Measurements from ENCODE around the gene SREBF2.

Gene SREBF2

DNA sequence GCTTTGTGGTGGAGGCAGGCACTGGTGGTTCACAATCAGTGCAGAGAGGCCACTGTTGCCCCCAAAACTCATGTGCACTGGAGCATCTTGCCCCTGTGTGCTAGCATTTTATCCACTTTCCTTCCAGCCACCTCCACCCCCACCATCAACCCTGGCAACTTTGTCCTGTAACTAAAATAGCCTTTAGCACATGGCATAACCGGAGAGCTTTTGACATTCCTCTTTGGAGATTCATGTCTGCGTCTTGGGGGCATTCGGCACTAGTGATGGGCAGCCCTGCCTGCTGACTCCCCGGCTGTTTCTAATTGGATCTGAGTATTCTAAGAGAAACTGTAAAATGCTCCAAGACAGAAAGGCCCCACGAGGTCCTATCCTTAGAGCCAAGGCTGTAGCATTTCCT, 66.2 kb downstream of the SREBF2 start:
- TF ChIP-seq, protein P1, sequence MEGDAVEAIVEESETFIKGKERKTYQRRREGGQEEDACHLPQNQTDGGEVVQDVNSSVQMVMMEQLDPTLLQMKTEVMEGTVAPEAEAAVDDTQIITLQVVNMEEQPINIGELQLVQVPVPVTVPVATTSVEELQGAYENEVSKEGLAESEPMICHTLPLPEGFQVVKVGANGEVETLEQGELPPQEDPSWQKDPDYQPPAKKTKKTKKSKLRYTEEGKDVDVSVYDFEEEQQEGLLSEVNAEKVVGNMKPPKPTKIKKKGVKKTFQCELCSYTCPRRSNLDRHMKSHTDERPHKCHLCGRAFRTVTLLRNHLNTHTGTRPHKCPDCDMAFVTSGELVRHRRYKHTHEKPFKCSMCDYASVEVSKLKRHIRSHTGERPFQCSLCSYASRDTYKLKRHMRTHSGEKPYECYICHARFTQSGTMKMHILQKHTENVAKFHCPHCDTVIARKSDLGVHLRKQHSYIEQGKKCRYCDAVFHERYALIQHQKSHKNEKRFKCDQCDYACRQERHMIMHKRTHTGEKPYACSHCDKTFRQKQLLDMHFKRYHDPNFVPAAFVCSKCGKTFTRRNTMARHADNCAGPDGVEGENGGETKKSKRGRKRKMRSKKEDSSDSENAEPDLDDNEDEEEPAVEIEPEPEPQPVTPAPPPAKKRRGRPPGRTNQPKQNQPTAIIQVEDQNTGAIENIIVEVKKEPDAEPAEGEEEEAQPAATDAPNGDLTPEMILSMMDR (conservative IDR thresholded peaks at IDR 0.05; ENCODE audit: control insufficient read depth, insufficient read depth, low read depth, low read length), result no peak
- H3K4me3 ChIP-seq (ENCODE audit: control insufficient read depth, low read depth, low read length), result no peak overlapping the region
- no peak for DNase-seq (ENCODE audit: low read depth)

DNA sequence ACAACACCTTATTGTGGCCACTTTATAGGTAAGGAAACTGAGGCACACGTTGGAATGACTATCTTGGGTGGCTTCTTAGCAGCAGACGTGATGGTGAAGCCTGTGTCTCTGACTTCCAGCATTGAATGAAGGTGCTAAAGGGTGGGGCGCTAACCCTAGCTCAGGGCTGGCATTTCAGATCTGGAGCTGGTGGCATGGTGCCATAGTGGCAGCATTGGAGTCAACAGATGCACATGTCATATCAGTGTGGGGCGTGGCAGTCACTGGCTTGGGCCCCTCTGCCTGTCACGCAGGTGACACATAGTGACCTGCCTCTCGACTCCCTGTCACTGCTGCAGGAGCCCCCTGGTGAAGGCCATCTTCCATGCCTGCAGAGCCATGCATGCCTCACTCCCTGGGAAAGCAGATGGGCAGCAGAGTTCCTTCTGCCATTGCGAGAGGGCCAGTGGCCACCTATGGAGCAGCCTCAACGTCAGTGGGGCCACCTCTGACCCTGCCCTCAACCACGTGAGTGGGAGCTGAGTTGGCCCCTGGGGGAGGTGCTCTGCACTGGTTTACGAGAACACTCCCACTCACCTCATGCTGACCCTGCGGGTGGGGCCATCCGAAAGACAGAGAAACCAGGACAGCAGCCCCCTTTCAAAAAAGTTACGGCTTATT, 67.2 kb downstream of the SREBF2 start:
- TF ChIP-seq, protein P1 (conservative IDR thresholded peaks at IDR 0.05; ENCODE audit: control insufficient read depth, insufficient read depth, low read depth, low read length), result no peak
- no peak overlapping the region for H3K4me3 ChIP-seq (ENCODE audit: control insufficient read depth, low read depth, low read length)
- peak; percentile 11 for DNase-seq (ENCODE audit: low read depth)

DNA sequence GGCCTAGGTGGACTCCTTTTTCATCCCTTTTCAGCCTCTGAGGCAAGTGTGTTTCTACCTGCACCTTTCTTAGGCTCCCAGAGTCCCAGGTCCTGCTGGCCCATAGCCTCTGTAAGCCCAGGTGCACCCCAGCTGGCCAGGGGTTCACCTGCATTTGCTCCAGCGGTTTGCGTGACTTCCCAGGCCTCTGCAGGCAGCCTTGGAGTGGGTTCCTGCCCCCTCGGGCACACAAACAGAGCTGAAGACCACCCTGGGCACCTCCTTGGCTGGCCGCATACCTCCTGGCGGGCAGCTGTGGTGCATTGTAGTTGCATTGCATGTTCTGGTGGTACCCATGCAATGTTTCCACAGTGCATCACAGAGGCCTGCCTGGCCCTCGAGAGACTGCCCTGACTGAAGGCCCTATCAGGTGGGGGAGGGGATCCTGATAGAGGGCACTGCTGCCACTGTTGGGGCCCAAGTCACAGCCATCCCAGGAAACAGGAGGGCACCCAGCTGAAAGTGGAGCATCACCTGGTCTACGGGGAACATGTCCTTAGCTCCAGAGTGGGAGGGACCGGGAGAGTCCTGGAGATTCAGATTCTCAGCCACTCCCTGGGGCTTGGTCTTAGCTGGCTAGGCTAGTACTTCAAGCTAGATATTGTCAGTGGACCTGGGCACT, 67.9 kb downstream of the SREBF2 start:
- DNase-seq (ENCODE audit: low read depth), result no peak
- TF ChIP-seq, protein P1 (conservative IDR thresholded peaks at IDR 0.05; ENCODE audit: control insufficient read depth, insufficient read depth, low read depth, low read length), result no peak
- no peak overlapping the region for H3K4me3 ChIP-seq (ENCODE audit: control insufficient read depth, low read depth, low read length)

DNA sequence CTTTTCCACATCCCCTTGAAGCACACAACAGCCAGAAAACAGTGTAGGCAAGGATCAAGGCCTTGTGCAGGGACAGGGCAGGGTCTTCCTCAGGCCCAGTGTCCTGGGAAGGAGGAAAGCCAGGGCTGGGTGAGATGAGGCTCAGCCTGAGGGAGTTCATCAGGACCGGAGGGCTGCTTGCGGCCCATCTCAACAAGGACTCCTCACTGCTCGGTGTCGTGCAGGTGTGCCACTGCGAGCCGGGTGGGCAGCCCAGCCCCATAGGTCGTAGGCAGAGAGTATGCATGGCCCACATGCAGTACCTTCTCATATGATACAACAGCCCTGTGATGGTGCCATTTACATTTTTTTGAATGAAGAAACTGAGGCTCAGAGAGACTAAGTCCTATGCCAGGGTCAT, 69.1 kb downstream of the SREBF2 start:
- TF ChIP-seq, protein P1 (conservative IDR thresholded peaks at IDR 0.05; ENCODE audit: control insufficient read depth, insufficient read depth, low read depth, low read length), result no peak
- no peak for DNase-seq (ENCODE audit: low read depth)
- no peak overlapping the region for H3K4me3 ChIP-seq (ENCODE audit: control insufficient read depth, low read depth, low read length)

DNA sequence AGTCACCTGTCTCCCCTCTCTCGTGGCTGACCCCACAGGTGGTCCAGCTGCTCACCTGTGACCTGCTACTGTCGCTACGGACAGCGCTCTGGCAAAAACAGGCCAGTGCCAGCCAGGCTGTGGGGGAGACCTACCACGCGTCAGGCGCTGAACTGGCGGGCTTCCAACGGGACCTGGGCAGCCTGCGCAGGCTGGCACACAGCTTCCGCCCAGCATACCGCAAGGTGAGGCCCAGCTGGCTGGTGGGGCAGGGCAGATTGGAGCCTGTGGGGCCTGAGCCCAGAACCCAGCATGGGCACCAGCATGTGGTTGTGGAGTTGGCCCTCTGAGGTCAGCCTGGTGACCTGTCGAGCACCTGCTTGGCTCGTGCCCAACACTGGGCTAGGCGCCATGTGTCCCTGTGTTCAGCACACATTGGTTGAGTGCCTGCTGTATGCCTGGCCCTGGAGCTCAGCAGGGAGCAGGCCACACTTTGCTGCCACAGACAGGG, 70.1 kb downstream of the SREBF2 start:
- TF ChIP-seq, protein P1 (conservative IDR thresholded peaks at IDR 0.05; ENCODE audit: control insufficient read depth, insufficient read depth, low read depth, low read length), result no peak
- no peak for DNase-seq (ENCODE audit: low read depth)
- H3K4me3 ChIP-seq (ENCODE audit: control insufficient read depth, low read depth, low read length), result no peak overlapping the region

DNA sequence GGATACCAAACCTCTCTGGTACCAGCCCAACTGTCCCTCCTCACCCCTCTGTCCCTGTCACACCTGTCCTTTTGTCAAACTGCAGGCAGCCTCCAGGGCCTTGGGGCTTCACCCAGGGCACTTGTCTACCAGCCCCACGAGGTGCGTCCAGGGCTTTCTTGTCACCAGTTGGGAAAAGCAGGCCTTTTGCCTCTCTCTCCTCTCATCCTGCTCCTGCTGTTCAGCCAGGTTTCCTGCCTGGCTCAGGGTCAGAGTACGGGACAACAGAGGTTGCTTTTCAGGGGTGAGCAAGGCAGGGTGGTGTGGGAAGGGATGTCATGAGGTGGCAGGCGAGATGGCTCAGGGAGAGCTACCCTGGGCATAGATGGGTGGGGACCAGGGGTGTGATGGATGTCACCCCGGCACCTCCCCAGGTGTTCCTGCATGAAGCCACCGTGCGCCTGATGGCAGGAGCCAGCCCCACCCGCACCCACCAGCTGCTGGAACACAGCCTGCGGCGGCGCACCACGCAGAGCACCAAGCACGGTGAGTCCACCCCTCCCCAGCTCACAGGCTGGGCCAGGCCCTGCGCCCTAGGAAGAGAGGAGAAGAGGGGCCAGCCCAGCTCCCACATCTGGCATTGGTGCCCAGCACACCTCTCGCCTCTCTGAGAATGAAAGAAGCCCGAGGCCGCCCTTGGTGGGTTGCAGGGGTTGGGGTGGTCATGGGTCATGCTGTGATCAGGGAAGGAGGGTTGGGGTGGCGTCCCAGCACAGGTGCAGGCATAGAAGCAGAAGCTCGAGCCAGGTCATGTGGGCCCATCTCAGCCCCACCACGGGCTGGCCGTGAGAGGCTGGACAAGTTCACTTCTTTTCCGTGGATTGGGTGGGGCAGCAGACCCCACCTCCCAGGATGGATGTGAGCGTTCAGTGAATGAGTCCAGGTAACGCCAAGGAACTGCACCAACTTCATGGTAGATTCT, 71.8 kb downstream of the SREBF2 start:
- DNase-seq (ENCODE audit: low read depth), result no peak
- TF ChIP-seq, protein P1 (conservative IDR thresholded peaks at IDR 0.05; ENCODE audit: control insufficient read depth, insufficient read depth, low read depth, low read length), result no peak
- no peak overlapping the region for H3K4me3 ChIP-seq (ENCODE audit: control insufficient read depth, low read depth, low read length)
